Measurements from ENCODE around the gene RNF214.
"Not testable (repeated sequence)": the region's sequence is repeated elsewhere in the genome, so short reads cannot be mapped to it uniquely, and the experiment has no call there.

The RNF214 gene

DNA sequence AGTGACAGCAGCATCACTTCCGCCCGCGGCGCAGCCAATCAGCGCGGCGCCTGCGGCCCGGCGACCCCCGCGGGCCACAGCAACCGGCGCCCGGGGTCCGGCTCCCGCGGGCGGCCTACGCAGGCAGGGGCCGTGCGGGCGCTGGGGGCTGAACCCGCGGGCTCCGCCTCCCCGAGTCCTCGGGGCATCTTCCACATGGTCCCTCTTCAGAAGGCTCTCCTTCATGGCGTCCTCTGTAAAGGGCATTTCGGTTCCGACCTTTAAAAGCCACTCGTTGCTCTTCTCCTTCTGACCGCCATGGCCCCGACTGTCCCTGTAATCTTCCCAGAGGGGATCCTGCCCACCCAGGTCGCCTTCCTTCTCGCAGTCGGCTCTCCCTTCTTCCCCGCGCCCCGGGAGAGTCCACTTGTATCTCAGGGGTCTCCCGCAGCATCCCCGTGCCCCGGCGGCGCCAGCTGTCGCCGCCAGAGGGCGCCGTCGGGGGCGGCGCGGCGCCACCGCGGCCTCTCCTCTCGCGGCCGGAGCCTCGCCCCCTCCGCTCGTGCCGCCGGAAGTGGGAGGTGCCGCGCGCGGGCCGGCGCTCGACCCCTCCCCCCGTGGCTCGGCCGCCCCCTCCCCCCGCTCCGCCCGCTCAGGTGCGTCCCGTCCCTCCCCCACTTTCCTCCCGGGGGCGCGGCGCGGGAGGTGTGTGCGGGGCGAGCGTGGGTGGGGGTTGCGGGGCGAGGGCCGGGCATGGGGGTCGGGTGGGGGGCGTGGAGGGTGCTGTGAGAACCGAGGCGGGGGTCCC lies at the start of gene RNF214:
Gene RNF214 (plus strand): TSS at position 580 of the 787 bp plus-strand sequence. CDS start 1,602 bp downstream, outside the sequence.
- peak; percentile 32 to 57 for DNase-seq

DNA sequence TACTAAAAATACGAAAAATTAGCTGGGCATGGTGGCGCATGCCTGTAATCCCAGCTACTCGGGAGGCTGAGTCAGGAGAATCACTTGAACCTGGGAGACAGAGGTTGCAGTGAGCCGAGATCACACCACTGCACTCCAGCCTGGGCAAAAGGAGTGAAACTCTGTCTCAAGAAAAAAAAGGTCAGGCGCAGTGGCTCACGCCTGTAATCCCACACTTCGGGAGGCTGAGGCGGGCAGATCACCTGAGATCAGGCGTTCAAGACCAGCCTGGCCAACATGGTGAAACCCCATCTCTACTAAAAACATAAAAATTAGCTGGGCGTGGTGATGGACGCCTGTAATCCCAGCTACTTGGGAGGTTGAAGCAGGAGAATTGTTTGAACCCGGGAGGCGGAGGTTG lies 49.3 kb upstream of the RNF214 start:
- not testable (repeated sequence) for DNase-seq

DNA sequence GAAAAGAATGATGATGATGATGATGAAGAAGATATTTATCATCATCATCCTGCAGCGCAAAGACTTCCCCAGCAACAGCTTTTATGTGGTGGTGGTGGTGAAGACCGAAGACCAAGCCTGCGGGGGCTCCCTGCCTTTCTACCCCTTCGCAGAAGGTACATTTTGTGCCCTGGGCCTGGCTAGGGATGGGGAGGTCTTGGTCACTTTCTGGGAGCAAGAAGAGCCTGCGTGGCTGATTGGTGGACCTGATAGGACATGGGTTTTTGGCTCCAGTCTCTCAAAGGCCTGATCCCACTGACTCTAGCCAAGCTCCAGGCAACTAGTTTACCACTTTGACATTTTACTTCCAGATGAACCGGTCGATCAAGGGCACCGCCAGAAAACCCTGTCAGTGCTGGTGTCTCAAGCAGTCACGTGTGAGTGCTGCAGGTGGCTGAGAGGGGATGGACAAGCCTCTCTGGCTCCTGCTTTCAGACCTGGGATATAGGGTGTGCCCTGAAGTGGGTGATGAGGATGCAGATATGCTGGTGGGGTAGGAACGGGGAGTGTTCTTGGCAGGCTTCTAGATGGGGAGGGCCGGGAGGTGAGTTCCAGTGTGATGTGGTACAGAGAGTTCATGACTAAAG lies 48.6 kb upstream of the RNF214 start:
- no peak for DNase-seq

DNA sequence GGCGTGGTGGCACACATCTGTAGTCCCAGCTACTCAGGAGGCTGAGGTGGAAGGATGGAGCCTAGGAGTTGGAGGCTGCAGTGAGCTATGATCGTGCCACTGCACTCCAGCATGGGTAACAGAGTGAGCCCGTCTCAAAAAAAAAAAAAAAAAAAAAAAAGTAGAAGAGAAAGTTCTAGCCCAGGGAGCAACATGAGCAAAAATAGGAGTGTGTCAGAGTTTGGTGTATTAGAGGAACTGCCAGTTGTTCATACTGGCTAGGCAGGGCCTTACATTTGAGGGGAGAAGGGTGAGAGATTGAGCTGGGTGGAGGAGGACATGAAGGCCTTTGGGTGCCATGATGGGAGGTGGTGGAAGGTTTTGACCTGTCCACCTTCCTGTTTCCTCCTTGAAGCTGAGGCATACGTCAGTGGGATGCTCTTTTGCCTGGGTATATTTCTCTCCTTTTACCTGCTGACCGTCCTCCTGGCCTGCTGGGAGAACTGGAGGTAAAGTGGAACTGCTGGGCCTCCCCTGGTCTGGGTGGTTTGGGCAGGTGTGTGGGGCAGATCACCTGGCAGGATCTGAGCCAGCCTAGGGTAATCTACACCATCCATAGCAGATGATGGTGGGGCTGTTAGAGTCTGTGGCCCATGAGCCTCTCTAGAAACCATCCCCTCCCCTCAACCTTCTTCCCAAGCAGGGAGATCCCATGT lies 46.6 kb upstream of the RNF214 start:
- peak in 1 of 2 experiments; percentile 4 for DNase-seq

DNA sequence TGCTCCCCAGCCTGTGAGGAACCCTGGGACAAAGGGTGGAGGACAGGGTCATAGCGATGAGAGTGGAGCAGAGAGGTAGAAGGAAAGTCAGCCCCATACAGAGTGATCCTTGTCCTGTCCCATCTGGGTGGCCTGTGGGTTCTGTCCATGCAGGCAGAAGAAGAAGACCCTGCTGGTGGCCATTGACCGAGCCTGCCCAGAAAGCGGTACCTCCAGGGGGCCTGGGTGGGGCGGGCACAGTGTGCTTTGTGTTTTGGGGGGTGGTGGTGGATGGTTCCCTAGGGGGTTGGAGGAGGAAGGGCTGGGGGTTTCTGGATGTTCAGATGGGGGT lies 46.1 kb upstream of the RNF214 start:
- no peak for DNase-seq

DNA sequence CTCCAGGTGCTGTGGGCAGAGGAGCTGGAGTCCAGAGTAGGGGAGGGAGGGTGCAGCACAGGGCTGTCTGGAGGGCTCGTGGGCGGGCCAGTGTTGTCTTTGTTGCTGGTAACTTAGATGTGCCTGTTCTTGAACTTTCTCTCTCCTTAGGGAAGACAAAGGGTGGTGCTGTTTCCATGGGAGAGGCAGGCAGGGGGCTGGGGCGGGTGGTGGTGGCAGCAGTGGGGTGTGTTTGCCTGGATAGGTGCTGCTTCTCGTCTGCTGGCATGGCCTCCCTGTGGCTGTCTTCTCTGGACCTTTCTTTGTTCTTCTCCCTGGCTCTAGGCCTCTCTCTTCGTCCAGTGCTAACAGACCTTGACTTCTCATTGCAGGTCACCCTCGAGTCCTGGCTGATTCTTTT lies 45.5 kb upstream of the RNF214 start:
- no peak for DNase-seq

DNA sequence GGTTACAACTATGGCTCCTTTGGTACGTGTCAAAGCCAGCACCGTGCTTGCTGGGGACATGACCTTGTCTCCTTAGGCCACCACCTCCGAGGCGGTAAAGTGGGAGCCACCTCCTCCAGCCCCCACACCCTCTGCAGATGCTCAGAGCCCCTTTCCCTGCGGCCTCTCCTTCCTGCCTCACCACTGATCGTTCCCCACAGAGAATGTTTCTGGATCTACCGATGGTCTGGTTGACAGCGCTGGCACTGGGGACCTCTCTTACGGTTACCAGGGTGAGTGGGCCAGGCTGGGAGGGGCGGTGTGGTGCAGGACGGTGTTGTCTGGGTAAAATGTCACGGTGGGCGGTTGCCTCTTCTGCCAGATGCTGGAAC lies 45.1 kb upstream of the RNF214 start:
- DNase-seq: no peak

DNA sequence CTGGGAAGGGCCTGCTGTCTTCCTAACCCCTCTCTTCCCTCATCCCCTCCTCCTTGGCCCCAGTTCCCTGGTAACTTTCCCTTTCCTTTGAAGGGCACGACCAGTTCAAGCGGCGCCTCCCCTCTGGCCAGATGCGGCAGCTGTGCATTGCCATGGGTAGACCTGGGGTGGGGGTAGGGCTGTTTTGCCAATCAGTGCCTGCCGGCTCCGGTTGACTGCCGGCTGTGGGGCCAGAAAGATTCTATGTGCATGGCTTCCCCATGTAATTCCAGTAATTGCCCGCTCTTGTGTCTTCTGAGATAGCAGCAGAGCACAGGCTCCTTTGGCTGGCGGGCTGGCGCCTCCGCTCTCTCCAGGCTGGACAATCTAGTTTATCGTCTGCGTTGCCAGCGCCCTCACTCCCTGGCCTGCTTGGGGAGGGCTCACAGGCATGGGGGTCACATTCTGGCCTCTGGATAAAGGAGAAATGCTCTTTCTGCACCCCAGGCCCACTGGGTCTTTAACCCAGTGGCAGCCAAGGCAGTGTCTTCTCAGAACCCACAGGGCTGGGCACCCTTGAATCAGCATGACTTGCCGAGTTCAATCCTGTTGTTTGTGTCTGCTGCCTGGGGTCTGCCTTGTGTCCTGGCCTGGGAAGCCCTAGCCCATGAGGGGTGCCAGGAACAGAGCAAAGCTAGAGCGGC lies 44.5 kb upstream of the RNF214 start:
- DNase-seq: no peak

DNA sequence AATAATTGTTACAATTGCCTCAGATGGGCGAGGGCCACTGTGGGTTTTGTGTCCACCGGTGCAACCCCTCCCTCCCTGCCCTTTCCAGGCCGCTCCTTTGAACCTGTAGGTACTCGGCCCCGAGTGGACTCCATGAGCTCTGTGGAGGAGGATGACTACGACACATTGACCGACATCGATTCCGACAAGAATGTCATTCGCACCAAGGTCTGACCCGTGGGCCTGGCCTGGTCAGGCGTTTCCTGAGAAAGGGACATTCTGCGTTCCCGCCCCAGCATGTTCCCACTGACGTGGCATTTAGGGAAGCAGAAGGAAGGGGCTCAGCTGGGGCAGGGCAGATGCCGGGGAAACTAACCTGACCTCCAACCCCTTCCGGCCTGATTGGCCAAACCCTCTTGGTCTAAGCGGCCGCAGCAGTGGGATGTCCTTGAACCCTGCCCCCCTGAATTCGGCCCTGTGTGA lies 43.8 kb upstream of the RNF214 start:
- no peak for DNase-seq

DNA sequence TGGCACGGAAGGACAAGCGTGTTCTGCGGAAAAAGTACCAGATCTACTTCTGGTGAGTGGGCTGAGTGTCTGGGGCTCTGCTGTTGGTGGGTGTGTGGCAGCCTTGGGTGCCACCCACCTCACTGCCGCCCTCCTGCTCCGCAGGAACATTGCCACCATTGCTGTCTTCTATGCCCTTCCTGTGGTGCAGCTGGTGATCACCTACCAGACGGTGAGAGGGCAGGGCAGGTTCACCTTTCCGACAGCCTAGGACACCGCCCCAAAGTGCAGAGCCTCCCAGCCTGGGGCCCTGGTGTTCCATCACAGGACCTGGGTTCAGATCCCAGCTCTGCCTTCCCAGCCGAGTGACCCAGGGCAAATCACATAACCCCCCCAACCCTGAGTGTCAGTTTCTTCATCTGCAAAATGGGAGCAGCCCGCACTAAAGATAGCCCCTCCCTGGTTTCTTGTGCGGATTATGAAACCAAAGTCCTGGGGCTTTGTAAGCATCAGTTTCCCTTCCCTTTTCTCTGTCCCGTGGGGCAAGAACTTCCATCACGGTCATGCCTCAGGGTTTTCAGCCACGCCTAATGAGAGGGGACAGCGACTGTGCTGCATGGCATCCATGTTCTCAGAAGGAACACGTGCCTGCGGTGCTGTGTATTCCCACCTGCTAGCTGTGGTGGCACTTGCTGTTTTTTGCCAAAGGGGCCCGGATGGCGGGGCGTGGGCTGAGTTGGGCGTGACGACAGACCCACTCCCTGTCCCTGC lies 43.1 kb upstream of the RNF214 start:
- no peak for DNase-seq

DNA sequence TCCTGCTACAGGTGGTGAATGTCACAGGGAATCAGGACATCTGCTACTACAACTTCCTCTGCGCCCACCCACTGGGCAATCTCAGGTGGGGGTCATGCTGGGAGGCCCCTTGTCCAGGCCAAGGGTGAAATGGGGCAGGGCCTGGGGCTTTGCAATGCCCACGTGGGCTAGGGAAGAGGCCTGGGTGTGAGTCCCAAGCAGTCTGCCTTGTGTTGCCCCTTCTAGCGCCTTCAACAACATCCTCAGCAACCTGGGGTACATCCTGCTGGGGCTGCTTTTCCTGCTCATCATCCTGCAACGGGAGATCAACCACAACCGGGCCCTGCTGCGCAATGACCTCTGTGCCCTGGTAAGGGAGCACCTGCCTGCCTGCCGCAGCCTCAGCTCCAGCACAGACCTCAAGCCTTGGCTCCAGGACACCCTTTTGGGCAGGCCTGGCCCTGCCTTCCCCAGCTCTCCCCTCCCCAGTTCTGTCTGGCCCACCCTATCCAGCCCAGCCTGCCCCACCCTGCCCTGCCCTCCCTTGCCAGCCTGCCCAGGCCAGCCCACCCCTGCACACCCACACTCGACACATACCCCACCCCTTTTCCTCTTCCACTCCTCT lies 42.4 kb upstream of the RNF214 start:
- no peak for DNase-seq

DNA sequence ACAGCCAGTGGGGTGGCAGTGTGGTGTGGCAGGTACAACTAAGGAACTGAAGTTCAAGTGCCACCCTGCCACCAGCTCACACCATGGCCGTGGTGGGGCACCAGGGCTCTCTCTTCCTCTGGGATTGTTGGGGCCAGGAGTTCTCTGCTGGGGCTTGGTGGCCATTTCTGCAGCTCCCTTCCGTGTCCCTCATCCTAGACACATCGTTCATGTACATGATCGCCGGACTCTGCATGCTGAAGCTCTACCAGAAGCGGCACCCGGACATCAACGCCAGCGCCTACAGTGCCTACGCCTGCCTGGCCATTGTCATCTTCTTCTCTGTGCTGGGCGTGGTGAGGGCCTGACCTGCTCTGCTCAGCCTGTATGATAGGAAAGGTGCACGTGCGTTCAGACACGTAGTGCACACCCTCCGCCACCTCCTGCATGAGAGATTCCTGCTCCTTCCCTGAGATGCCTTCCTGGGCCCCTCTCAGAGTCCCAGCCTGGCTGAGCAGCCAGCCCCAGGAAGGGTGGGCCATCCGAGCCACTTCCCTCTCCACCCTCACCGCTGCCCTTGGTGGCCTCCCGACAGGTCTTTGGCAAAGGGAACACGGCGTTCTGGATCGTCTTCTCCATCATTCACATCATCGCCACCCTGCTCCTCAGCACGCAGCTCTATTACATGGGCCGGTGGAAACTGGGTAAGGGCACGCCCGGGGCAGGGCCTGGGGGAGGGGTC lies 40.6 kb upstream of the RNF214 start:
- DNase-seq: no peak

DNA sequence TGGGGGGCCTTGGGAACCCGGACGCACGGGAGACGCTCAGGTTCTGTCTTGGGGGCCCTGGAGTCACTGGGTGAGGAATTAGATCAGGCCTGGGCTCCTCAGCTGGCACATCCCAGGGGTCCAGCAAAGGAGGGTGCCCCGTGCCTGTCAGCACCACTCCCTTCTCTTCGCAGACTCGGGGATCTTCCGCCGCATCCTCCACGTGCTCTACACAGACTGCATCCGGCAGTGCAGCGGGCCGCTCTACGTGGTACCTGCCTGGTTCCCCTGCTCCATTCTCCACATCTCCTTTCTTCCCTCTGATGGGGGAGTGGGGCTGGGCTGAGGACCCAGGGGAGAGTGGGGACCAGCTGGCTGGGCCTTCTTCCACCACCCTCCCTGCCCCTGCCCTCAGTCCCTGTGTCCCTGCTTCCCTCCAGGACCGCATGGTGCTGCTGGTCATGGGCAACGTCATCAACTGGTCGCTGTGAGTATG lies 40.0 kb upstream of the RNF214 start:
- DNase-seq: no peak

DNA sequence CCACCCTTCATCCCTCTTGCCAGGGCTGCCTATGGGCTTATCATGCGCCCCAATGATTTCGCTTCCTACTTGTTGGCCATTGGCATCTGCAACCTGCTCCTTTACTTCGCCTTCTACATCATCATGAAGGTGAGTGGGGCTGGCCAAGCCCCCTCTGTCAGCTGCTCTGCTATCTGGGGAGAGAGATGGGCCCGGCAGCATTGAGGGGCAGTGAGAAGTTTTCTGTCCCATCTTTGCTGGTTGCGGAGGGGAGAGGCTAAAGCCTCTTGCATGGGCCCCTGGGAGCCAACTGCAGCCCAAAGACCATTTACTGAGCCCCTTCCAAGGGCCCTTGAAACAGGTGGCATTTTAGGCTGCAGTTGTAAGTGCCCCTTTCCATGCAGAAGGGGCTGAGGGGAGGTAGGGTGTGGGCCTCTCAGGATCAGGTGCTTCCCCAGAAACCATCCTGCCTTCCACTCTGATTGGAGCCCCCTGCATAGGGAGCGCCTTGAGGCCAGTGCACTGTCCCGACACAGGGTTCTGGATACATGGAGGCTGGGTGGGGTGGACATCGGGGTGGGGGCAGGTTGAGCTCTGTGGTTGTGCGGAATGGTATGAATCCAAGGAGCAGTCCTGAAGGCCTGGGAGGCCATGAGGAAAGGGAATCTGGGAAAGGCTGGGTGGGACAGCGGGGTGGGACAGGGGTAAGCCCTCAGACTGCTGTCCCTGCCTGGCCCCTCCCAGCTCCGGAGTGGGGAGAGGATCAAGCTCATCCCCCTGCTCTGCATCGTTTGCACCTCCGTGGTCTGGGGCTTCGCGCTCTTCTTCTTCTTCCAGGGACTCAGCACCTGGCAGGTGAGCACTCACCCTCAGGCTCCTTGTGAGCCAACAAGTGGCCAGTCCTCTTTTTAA lies 39.1 kb upstream of the RNF214 start:
- DNase-seq: no peak

DNA sequence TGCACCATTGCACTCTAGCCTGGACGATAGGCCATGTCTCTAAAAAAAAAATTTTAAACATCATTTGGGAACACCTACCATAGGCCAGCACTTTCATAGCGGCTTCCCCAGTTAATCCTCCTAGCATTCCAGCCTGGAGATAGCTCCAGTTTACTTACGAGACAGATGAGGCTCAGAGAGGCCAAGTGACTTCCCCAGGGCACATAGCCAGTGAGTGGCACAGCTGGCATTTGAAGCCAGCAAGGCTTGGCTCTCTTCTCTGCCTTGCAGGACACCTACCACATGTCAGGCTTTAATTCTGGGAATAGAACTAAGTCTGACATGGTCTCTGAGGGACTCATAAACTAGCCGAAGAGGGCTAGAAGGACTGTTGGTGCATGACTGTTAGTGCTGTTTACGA lies 38.2 kb upstream of the RNF214 start:
- no peak for DNase-seq

DNA sequence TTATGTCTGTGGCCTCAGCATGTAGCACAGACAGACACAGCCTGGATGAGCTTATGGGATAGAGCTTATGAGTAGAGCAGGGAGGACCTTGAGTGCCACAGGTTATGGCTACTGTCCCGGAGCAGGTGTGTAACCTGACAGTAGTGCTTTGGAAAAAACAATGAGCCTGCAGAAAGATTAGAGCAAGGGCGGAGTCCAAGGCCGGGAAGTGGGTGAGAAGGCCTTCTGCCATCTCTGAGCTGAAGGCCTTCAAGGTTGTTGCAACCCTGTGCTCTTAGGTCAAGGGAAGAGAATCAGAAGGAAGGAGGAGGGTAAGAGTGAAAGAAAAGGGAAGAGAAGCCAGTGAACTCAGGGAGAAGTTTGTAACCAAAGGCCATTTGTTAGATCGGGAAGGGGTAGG lies 37.2 kb upstream of the RNF214 start:
- DNase-seq: no peak

DNA sequence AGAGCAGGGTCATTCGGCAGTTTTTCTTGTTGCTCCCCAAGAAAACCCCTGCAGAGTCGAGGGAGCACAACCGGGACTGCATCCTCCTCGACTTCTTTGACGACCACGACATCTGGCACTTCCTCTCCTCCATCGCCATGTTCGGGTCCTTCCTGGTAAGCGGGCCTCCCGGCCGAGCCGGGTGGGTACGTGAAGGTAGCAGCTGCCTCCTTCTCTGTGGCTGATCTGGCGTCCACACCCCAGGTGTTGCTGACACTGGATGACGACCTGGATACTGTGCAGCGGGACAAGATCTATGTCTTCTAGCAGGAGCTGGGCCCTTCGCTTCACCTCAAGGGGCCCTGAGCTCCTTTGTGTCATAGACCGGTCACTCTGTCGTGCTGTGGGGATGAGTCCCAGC lies 36.7 kb upstream of the RNF214 start:
- no peak for DNase-seq

DNA sequence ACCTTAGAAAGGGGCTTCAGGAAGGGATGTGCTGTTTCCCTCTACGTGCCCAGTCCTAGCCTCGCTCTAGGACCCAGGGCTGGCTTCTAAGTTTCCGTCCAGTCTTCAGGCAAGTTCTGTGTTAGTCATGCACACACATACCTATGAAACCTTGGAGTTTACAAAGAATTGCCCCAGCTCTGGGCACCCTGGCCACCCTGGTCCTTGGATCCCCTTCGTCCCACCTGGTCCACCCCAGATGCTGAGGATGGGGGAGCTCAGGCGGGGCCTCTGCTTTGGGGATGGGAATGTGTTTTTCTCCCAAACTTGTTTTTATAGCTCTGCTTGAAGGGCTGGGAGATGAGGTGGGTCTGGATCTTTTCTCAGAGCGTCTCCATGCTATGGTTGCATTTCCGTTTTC lies 35.5 kb upstream of the RNF214 start:
- no peak for DNase-seq

DNA sequence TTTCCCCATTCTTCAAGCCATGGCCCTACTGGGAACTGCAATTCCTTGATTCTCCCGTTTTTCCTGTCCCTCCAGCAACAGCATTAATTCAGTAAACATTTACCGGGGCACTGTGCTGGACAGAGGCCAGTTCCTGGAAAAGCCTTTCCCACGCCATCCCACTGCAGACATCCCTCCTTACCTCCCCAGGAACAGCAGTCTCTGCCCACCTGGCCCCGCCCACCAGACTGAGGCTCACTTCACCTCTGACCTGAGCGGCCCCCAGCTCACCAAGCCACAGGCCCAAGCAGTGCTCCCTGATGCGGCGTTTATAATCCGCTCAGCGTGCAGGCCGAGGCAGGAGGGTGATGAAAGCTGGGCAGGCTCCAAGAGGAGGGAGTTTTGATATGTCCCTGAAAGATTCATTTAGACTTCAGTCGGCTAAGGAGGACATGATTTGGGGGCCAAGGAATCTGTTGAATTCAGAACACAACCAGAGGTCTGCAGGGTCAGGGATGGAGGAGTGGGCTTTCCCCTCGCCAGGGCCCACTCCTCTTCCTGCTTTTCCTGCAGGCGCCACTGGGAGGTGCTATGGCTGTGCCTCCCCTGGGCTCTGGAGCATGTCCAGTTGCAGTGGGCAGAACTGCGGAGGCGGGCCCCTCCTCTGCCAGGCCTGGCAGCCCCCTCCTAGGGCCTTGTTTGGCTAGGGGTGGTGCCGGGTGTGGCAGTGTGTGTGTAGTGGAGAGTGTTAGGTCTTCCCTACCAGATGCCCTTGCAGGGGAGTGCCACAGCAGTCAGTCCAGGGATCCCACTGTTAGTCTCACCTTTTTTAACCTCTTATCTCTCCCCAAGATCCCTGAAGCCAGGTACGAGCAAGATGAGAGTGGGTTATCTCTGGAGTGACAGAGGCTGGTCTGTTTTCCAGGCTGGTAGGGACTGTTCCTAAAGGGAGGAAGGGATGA lies 34.7 kb upstream of the RNF214 start:
- no peak for DNase-seq
